Measurements from ENCODE around the gene LPCAT1.
"Not testable (repeated sequence)": the region's sequence is repeated elsewhere in the genome, so short reads cannot be mapped to it uniquely, and the experiment has no call there.

The LPCAT1 gene

DNA sequence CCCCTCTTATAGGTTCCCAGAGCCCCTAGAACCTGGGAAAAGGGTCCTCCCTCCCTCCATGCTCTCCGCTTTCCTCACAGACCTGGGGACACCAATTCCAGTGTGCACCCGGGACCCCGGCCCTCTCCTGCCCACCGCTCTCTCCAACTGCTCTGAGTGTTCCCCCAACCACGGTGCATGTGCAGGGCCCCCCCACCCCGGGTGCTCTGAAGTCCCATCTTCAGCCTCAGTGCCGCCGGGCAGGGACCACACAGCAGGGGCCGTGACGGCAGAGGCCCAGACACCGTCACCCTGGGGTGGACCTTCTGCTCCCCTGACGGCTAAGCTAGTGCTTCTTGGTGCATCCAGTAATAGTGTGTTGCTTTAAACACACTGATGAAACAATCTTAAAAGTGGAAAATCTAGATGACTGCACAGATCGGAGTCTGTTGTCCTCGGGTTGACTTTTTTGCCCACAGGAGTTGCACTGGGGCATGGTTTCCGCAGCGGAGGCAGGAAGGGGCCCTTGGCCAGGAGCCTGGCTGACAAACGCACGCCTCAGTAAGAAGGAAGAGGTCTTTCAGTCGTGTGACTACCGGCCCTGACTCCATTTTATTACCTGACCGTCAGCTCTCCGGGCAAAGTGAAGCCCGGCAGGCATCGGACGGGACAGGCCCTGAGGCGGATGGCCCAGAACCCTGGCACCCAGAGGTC is 42.3 kb downstream of the LPCAT1 start:
- DNase-seq = no peak

DNA sequence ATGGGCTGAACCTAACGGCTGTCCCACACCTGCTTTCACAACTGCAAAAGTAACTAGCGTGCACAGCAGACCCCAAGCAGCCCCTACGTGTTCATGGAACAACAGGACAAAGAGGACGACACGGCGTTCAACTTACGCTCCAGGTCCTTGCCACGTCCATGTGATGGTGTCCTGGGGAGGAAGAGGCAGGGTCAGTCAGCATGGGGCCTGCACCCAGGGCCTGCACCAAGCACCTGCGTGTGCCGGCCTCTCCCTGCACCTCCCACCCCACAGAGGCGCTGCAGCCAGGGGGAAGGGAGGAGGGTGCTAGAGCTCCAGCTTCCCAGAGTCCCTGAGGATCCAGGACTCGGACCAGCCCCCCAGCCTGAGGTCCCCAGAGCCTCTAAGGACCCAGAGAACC is 43.0 kb downstream of the LPCAT1 start:
- DNase-seq = no peak

DNA sequence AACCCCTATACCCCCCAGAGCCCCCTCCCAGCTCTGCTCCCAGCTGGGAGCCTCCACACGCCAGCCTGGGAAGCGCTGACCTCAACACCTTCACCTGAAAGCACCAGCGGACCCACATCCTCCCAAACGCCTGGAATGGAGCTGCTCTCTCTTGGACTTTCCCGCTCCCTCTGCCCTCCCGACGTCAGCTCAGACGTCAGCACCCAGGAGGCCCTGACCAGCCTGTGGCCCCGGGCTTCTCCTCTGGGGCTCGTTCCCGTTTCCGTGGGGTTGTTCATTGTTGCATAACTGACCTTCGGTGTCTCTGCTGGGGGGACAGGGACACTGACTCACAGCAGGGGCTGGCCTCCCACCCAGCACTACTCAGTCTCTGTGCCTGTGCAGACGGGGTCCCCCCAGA is 43.5 kb downstream of the LPCAT1 start:
- peak in 17 of 56 donors; percentile 8 to 52 (median 24) for DNase-seq

DNA sequence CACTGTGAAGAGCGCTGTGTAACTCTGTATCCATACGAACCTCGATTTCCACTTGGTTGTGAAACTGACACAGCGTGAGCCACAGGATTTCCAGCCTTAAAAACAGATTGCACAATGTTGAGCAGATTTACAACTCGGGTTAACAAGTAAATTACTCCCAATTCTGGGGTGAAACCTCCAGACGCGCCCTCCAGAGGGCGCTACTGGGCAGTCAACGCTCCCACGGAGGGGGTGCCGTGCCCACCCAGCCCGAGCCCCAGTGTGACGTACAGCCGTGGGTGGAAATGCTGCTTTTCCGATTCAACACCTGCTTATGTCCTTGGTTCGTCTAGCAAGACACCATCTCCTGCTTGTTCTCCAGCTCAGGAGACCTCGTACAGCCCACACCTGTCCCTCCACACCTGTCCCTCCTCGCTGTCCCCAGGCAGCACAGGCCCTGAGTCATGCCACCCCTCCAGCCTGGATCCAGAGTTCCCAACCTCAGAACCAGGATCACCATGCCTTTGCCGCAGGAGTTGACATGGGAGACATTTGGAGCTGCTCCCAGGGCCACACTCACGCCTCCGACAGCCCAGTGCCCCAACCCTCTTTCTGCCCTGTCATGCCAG is 44.1 kb downstream of the LPCAT1 start:
- peak in 6 of 56 donors; percentile 16 to 60 (median 32) for DNase-seq

DNA sequence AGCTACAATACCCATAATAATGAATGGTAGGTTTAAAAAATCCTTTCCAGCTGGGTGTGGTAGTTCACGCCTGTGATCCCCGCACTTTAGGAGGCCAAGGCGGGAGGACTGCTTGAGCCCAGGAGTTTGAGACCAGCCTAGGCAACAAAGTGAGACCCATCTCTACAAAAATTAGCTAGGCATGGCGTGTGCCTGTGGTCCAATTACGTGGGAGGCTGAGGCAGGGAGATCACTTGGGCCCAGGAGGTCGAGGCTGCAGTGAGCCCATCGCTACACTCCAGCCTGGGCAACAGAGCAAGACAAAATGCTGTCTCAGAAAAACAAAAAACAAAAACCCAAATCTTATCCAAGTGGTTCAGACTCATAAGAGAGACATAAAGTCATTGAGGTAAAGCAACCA is 44.7 kb downstream of the LPCAT1 start:
- DNase-seq = no peak

DNA sequence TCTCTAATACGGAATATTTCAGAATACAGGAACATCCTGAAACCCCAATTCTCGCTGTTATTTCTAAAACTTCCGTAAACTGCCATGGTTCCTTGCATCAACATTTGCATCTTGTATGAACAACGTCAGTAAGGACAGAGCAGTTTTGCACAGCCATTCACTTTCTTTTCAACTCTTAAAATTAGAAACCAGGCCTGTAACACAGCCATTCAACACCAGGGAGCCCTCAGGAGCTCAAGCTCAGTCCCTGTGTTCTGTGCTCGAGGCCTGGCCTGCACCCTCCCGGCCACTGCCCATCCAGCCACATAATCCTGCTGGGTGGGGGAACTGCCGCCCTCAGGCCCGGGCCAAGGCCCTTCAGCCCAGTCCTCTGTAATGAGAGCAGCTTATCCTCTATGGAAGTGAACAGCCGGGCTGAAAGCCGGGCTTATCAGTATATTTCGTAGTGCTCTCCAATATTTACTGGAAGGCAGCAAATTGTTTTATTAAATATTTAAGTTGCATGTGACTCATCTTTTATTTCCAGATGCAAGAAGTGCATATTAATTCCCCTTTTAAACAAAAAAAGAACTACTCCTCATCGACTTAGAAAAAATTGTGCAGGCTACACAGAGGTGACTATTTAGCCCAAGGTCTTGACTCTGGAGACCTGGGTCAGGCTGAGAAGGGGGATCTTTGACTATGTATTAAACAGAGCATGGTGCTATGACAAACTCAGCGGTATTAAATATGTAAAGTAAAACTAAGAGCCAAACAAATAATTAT is 45.3 kb downstream of the LPCAT1 start:
- DNase-seq = no peak

DNA sequence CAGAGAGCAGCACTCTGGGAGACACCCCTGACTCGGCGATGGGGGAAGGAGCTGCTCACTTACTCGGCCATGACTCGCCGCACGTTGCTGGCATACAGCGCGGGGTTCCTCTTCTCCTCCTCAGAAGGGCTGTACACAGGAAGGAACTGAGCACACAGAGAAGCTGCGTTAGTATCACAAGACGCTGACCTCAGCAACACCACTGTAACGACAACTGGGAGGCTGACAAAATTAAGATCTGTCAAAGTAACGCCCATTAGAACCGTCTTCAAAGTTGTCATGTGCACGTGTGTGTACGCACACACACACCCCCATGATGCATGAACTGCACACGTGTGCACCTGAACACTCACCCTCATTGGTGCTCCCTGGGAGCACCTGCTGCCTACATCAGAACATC is 46.4 kb downstream of the LPCAT1 start:
- DNase-seq = peak in 20 of 56 donors; percentile 11 to 63 (median 32)

DNA sequence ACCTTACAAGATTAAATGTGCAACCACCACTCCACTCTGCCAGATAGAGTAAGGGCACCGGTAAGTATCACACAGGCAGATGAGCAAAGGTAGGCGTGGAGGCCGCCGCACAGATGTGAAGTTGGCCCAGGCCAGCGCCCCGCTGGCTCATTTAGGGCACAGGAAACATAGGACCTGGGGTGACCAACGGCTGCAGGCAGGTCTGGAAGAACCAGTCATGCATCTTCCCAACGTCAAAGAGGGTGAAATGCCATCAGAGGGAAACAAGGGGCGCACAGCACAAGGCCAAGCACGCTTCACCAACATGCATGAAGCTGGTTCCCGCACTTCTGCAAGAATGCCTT is 46.8 kb downstream of the LPCAT1 start:
- DNase-seq = no peak

DNA sequence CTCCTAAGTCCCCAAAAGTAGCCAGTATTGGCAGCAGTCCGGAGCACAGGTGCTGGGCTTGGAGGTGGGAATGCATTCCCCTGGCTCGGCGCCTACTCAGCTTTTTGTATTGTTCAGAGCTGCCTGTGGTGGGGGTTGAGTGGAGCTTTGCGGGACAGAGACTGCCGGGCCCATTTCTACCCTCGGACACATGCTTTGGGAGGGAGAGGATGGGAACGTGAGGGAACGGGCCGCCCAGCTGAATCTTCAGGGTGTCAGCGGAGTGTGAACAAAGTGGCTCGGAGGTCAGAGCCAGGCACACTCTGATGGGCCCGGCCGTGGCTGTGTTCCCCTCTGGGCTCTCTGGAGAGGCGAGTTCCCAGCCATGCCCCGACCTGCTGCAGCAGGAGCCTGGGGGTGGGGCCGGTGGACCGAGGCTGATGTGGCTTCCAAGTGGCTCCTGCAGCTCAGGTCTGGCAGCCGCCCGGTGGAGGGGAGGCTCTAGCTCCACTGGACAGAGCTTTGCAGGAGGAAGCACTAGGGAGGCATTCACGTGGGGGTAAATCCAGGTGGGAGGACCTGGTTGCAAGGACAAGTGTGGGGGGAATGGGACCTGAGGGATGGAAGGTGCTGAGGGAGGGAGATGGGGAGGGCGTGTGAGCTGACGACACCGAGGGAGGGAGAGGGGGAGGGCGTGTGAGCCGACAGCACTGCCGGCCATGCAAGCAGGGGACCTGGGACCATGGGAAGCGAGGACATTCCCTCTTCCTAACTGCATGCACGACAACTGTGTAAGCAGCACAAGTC is 47.4 kb downstream of the LPCAT1 start:
- DNase-seq = no peak

DNA sequence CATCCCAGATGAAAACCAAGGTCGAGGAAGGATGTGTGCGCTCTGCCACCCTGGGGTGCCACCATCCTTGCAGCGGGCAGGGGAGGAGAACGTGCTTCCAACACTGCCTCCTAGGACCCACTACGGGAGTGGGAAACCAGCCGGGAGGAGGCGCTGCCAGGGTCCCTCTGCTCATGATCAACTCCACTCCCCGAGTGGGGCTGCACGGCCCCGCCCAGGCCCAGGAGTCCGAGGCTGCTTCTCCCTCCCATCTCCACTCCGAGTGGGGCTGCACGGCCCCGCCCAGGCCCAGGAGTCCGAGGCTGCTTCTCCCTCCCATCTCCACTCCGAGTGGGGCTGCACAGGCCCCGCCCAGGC is 48.2 kb downstream of the LPCAT1 start:
- DNase-seq = not testable (repeated sequence)

DNA sequence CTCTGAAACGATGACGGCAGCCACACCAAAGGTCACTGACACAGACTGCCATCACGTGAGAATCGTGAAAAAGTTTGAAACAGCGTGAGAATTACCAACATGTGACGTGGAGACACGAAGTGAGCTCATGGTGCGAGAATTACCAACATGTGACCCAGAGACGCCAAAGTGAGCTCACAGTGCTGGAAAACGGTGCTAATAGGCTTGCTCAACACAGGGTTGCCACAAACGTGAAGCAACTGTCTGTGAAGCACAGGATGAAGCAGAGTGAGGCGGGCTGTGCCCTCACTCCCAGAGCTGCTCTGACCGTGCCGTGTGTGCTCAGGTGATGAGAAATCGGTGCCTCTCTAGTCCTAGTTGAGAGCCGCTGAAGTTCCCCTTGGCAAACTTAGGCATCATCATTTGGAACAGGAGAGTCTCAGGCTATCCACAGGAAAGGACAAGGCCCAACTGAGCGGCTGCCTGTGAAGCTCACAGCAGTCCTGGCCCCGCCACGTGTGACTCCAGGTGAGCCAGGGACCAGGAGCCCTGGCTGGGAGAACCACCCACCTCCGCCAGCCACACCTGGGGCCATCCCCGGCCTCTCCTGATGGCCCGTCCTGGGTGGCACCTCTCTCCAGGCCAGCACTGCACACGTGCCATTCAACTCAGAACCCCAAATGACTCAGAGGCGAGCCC is 48.8 kb downstream of the LPCAT1 start:
- DNase-seq = no peak

DNA sequence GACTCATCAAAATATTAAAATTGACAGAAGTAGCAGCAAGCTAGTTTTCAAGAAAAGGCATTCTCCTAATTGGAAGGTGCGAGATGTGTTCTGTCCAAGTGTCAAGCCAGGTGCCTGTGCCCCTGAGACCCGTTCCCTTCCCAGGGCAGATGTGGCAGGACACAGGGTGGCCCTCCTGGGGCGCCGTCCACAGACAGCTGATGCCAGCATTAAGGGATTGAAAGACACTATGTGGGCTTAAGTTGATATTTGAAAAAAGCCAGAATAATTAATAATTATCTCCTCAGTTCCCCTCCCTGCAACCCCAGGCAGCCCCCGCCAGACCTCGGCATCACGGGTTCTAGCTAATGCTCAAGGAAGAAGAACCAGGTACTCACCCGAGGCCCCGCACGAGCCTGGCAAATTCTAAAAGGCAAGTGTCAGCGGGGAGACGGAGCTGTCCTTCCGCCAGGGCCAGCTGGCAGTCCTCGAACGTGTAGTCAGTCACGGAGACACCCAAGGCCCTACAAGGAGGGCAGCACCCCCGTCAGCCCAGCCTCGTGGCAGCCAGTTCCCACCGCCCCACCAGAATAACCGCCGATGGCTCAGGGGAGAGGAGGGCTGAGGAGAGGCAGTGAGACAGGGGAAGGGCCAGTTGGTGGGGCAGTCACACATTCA is 49.4 kb downstream of the LPCAT1 start:
- DNase-seq = no peak

DNA sequence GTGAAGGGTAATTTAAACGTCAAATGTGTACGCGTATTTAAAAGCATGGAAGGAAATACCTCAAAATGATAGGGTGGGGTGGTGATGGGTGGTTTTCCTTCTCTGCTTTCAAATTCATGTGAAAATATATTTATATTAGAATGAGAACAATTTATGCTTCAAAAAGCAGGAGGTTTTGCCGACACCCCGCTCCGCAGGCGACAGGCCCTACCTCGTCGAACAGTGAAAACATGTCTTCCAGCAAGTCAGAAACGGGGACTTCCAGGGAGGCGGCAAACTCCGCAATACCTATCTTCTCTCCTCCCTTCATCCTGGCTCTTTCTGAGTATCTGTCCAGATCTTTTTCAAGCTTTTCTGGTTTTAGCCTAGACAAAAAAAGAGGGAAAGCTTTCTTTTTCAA is 50.0 kb downstream of the LPCAT1 start:
- DNase-seq = no peak

DNA sequence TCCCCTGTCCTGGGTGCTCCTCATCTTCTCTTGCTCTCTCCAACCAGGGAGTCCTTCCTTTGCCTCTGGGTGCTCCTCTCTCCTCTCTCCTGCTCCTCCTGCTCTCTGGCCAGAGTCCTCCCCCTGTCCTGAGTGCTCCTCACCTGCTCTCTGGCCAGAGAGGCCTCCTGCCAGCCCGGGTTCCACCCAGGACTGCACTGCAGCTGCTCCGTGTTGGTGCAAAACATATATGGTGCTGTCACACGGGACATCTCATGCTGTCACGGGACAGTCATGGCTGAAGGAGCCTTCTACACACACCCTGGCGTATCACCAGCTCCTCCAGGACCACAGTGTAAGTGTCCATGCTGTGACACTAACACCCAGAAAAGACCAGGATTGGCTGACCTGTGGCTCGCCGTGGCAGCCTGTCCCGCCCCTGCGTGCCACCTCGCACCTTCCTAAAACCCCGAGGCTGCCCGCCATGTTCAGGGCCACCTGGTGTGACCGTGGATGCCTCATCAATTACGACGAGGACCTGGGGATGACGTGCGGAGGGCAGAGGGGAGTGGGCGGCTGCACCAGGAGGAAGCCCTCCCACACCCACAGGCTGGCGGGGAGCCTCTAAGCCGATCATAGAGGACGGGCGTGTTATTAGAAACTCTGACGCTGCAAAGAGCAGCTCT is 50.7 kb downstream of the LPCAT1 start:
- no peak for DNase-seq

DNA sequence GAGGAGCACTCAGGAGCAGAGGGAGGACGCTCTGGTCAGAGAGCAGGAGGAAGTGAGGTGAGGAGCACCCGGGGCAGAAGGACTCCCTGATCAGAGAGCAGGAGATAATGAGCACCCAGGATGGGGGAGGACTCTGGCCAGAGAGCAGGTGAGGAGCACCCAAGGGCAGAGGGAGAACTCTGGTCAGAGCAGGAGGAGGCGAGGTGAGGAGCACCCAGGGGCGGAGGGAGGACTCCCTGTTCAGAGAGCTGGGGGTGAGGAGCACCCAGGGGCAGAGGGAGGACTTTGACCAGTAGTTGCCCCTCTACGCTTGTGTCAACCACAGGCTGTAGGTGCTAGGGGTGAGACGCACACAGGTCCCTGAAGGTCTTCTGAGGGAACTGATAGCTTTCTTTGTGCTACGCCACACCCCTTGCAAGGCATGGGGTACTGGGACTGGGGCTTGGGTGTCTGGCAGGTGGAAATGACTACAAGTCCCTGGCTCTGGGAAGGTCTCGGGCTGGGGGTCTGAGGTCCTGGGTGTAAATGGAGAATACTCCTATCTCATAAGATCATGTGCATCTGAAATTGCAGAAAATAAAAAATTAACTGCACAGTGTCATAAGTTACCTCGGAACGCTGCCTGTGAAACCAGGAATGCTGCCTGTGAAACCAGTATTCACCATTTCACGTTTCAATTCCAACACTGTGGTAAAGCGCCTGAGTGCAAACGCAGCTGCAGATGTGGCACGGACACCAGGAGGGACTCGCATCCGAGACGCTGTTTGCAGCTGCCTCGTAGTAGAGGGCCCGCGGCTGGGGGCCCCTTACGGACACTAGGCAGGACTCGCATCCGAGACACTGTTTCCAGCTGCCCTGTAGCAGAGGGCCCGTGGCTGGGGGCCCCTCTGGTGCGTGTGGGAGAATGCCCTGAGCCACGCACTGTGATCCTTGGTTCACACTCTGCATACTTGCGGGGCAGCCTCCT is 51.5 kb downstream of the LPCAT1 start:
- DNase-seq = no peak

DNA sequence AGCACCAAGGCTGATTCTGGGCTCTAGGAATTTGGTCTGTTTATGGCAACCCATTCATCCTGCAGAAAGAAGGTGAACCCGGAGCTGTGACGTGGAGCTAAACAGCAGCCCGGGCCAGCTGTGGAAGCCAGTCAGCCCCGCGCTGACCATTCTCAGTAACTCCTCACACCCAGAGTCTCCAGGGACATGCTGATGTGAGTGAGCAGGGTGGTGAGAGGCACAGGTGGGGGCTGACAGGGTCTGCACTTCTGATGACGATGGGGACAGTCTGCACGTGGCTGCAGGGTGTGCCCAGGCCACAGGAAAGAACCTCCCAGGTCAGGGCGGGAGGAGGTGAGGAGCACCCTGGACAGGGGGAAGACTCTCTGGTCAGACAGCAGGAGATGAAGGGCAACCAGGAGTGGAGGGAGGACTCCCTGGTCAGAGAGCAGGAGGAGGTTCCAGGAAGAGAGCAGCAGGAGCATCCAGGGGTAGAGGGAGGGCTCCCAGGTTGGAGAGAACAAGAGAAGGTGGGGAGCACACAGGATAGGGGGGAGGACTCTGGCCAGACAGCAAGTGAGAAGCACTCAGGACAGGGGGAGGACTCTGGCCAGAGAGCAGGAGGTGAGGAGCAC is 52.4 kb downstream of the LPCAT1 start:
- no peak for DNase-seq

DNA sequence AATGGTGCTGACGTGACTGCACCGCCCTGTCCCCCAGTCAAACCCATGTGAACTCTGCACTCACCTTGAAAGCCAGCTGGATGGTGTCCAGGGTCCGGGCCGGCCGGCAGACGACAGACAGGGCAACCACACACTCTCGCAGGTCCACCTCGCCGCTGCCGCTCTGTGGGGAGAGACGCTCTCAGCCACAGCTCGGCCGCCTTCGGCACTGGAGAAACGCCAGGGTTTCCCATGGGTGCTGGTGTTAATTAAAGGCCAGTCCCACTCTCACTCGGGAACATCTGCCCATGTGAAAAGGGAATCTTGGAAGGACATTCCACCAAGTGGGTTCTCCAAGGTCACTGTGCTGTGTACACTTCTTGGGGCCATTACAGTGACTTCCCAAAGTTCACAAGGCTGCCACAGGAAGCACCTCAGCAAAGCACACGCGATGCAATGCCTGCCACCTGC is 53.0 kb downstream of the LPCAT1 start:
- no peak for DNase-seq
